HCT116 (cell line): ENCODE results near the gene SLCO2B1. TPM values are rescaled to one million over a fixed set of nuclear protein-coding genes. Genes with fewer than 3 reads are reported as not detected.

ENCODE experiments used
- ATAC-seq: fragments of 200-7000 bp; cut with Tn5 transposase; 2 replicates; pipeline ENCODE4 v1.9.1; 2020; ENCODE audit warnings: mild to moderate bottlenecking, moderate library complexity
- BruUV-seq: library from RNA; stranded (reverse); fragments of 400-500 nt; replicated peaks from 2 replicates; lab custom pipeline; 2021; lab: Mats Ljungman, UMichigan
- CTCF ChIA-PET: fragments of 300-600 bp; sonication (Branson Sonifier 250); formaldehyde crosslinking; loops from one replicate; lab custom pipeline; 2021; ENCODE audit warnings: antibody characterized with exemption; lab: Charles Lee
- POLR2A ChIA-PET: fragments of 300-600, 350-600 bp; sonication (Branson Sonifier 250); formaldehyde crosslinking; loops from one replicate; lab custom pipeline; 2021; ENCODE audit warnings: antibody characterized with exemption; lab: Charles Lee
- RAD21 ChIA-PET, 2 experiments: fragments of 300-600 bp; sonication (Branson Sonifier 250); formaldehyde crosslinking; loops; one replicate each; lab custom pipeline; 2023; ENCODE audit warnings: low total read pairs in 2 of 2; ENCODE audit not compliant: uncharacterized antibody in 2 of 2, unreplicated experiment in 2 of 2, low non-redundant PET in 1 of 2; lab: Charles Lee
- DNase-seq: peaks from one replicate; pipeline ENCODE4 v3.0.0-alpha.2; 2010; ENCODE audit warnings: low read depth, low spot score
- H2AFZ ChIP-seq: fragments of 200-600 bp; shearing (Covaris generic), sonication (generic); 2 replicates; pipeline ENCODE4 v1.6.1; 2017; ENCODE audit warnings: low read depth, mixed run types, mixed read lengths, antibody characterized with exemption, low read length; ENCODE audit not compliant: poor library complexity, severe bottlenecking
- H3K27ac ChIP-seq: 2 replicates; pipeline ENCODE4 v1.5.1; 2012; ENCODE audit warnings: low read depth, low read length
- H3K27me3 ChIP-seq: fragments of 200-600 bp; sonication (generic); 2 replicates; pipeline ENCODE4 v1.6.1; 2016; ENCODE audit warnings: mixed run types, low read length, mixed read lengths; ENCODE audit not compliant: insufficient read depth
- H3K36me3 ChIP-seq, 2 experiments: fragments of 200-500 bp in 1 of 2; fragments of 200-600 bp in 1 of 2; sonication (Bioruptor generic) in 1 of 2; sonication (generic) in 1 of 2; 2 replicates each; pipeline versions ENCODE4 v1.5.1 to v1.6.1; 2014 to 2016; ENCODE audit warnings: low read length in 2 of 2, inconsistent platforms in 1 of 2, mixed read lengths in 1 of 2, mixed run types in 1 of 2; ENCODE audit not compliant: insufficient read depth in 2 of 2, control insufficient read depth in 1 of 2
- H3K4me1 ChIP-seq, 2 experiments: fragments of 200-600 bp in 1 of 2; sonication (generic) in 1 of 2; 2 replicates each; pipeline versions ENCODE4 v1.5.1 to v1.6.1; 2012 to 2017; ENCODE audit warnings: low read length in 2 of 2, inconsistent platforms in 1 of 2, mild to moderate bottlenecking in 1 of 2, mixed read lengths in 1 of 2, mixed run types in 1 of 2, moderate library complexity in 1 of 2; ENCODE audit not compliant: insufficient read depth in 2 of 2, control insufficient read depth in 1 of 2
- H3K4me2 ChIP-seq: fragments of 200-600 bp; sonication (generic); 2 replicates; pipeline ENCODE4 v1.6.1; 2017; ENCODE audit warnings: mixed run types, low read length, mixed read lengths
- H3K4me3 ChIP-seq, 2 experiments: fragments of 200-600 bp in 1 of 2; sonication (generic) in 1 of 2; replicated peaks in 1 of 2; 2 replicates each; pipeline ENCODE4 v1.5.1; 2011 to 2016; ENCODE audit warnings: low read length in 2 of 2, control low read depth in 1 of 2, low read depth in 1 of 2, mild to moderate bottlenecking in 1 of 2, mixed read lengths in 1 of 2, mixed run types in 1 of 2
- H3K79me2 ChIP-seq: fragments of 200-600 bp; sonication (generic); 2 replicates; pipeline ENCODE4 v1.6.1; 2017; ENCODE audit warnings: mild to moderate bottlenecking, mixed run types, low read length, moderate library complexity, mixed read lengths; ENCODE audit not compliant: insufficient read depth
- H3K9ac ChIP-seq: fragments of 200-600 bp; sonication (generic); 2 replicates; pipeline ENCODE4 v1.6.1; 2016; ENCODE audit warnings: low read length, mixed read lengths
- H3K9me2 ChIP-seq: fragments of 200-600 bp; sonication (generic), shearing (Covaris generic); 2 replicates; pipeline ENCODE4 v1.6.1; 2017; ENCODE audit warnings: mixed run types, mild to moderate bottlenecking, moderate library complexity; ENCODE audit not compliant: insufficient read depth
- H3K9me3 ChIP-seq, 2 experiments: fragments of 200-500 bp in 1 of 2; fragments of 200-600 bp in 1 of 2; sonication (Bioruptor generic) in 1 of 2; sonication (generic) in 1 of 2; 2 replicates each; pipeline ENCODE4 v1.6.1; 2014 to 2017; ENCODE audit warnings: low read length in 2 of 2, mixed read lengths in 2 of 2, inconsistent platforms in 1 of 2, low read depth in 1 of 2, mild to moderate bottlenecking in 1 of 2, mixed run types in 1 of 2, moderate library complexity in 1 of 2; ENCODE audit not compliant: control insufficient read depth in 1 of 2, insufficient read depth in 1 of 2
- H4K20me1 ChIP-seq: fragments of 200-600 bp; sonication (generic), shearing (Covaris generic); 2 replicates; pipeline ENCODE4 v1.6.1; 2017; ENCODE audit warnings: mixed run types, mild to moderate bottlenecking, moderate library complexity; ENCODE audit not compliant: insufficient read depth
- CEBPB ChIP-seq: IDR thresholded peaks from 2 replicates; pipeline ENCODE4 v1.6.1; 2012; ENCODE audit warnings: low read depth
- EZH2 ChIP-seq: fragments of 200-600 bp; sonication (generic); IDR thresholded peaks from 2 replicates; pipeline ENCODE4 v1.6.1; 2017; ENCODE audit warnings: antibody characterized with exemption, mixed run types
- EZH2phosphoT487 ChIP-seq: fragments of 200-600 bp; IDR thresholded peaks from 2 replicates; pipeline ENCODE4 v1.6.1; 2018; ENCODE audit warnings: antibody characterized with exemption, borderline replicate concordance
- FOSL1 ChIP-seq: IDR thresholded peaks from 2 replicates; pipeline ENCODE4 v1.6.1; 2012; ENCODE audit warnings: low read depth
- JUND ChIP-seq: IDR thresholded peaks from 2 replicates; pipeline ENCODE4 v1.6.1; 2012
- MAX ChIP-seq: IDR thresholded peaks from 2 replicates; pipeline ENCODE4 v1.6.1; 2012
- POLR2A ChIP-seq: IDR thresholded peaks from 2 replicates; pipeline ENCODE4 v1.7.0; 2011; ENCODE audit warnings: borderline replicate concordance; ENCODE audit not compliant: insufficient read depth, insufficient read length; ENCODE audit errors: extremely low read depth
- REST ChIP-seq: IDR thresholded peaks from 2 replicates; pipeline ENCODE4 v1.6.1; 2012; ENCODE audit warnings: low read depth
- SRF ChIP-seq: IDR thresholded peaks from 2 replicates; pipeline ENCODE4 v1.6.1; 2012; ENCODE audit warnings: low read depth
- ZFX ChIP-seq: fragments of 450-650 bp; IDR thresholded peaks from 2 replicates; pipeline ENCODE4 v1.6.1; 2017
- ZNF274 ChIP-seq: fragments of 200-500 bp; sonication (Bioruptor generic); IDR thresholded peaks from 2 replicates; pipeline ENCODE4 v1.6.1; 2014; ENCODE audit warnings: mild to moderate bottlenecking, low read depth, low read length, inconsistent platforms
- intact Hi-C: fragments of 100-400 bp; cut with micrococcal nuclease; formaldehyde crosslinking; loops from 2 replicates; pipeline ENCODE4 v1.10.0; 2022
- total RNA-seq: library from RNA; stranded (reverse); gene quantifications from one replicate; pipeline ENCODE4 v1.2.1, GENCODE V29; 2021; ENCODE audit not compliant: unreplicated experiment

SLCO2B1 gene
- total RNA-seq, 1 experiment from 2014 or later, result 0.81 TPM

GRCh38 chr11:75169101-75169885, 18.4 kb downstream of the SLCO2B1 start:
- Histone ChIP-seq H3K36me3 (no peaks in the 10 kb centered on the region), H3K27ac (no peak overlapping the region), H3K9ac (no peak overlapping the region), H3K4me1 (peaks cover 0 to 4% of the 10 kb centered on the region in 2 experiments; a peak in 2 of 4 replicates), H3K27me3 (no peaks in the 10 kb centered on the region), H4K20me1 (no peaks in the 10 kb centered on the region), H3K9me2 (no peaks in the 10 kb centered on the region), H3K4me3 (no peak overlapping the region), H2AFZ (no peak overlapping the region), H3K79me2 (no peaks in the 10 kb centered on the region), H3K9me3 (no peaks in the 10 kb centered on the region), H3K4me2 (no peak overlapping the region)
- DNase-seq, result no peak
- BruUV-seq, result no TSS peak
- TF ChIP-seq EZH2 (no peak), MAX (no peak), JUND (no peak), CEBPB (no peak), REST (no peak), SRF (no peak), POLR2A (no peak), ZFX (no peak), EZH2phosphoT487 (no peak), ZNF274 (no peak), FOSL1 (no peak)
- ChIA-PET CTCF (interaction anchor here (1.9 kb wide), 1 partner anchor 36 kb away, joined by 5 read pairs; no protein-coding TSS in a partner anchor), POLR2A (no interaction called here), RAD21 (no interaction called here)
- intact Hi-C loops, result no loop called here
- ATAC-seq, result no peak
